HFFc6 (cell line): ENCODE measurements around the gene ABCG1. TPM values are rescaled to one million over a fixed set of nuclear protein-coding genes. Genes with fewer than 3 reads are reported as not detected.

Experiments used
- DNase-seq: peaks from one replicate; pipeline ENCODE4 v3.0.0-alpha.2; 2018
- H3K27ac Mint-ChIP-seq: 2 replicates; pipeline ENCODE4 v1.8.0; 2020; ENCODE audit warnings: mild to moderate bottlenecking, mixed read lengths
- H3K27me3 Mint-ChIP-seq: 2 replicates; pipeline ENCODE4 v1.8.0; 2021; ENCODE audit warnings: mild to moderate bottlenecking, moderate library complexity, mixed read lengths; ENCODE audit not compliant: insufficient read depth
- H3K36me3 Mint-ChIP-seq: 2 replicates; pipeline ENCODE4 v1.8.0; 2021; ENCODE audit warnings: low read depth, mixed read lengths
- H3K4me1 Mint-ChIP-seq: 2 replicates; pipeline ENCODE4 v1.8.0; 2020; ENCODE audit warnings: low read depth, mixed read lengths
- H3K4me3 Mint-ChIP-seq: 2 replicates; pipeline ENCODE4 v1.8.0; 2020; ENCODE audit warnings: mild to moderate bottlenecking, moderate library complexity, mixed read lengths
- H3K9me3 Mint-ChIP-seq: 2 replicates; pipeline ENCODE4 v1.8.0; 2020; ENCODE audit warnings: mild to moderate bottlenecking, mixed read lengths
- CTCF ChIP-seq: fragments of 200-600 bp; sonication (generic); IDR thresholded peaks from 2 replicates; pipeline ENCODE4 v1.5.0; 2021; ENCODE audit warnings: antibody characterized with exemption, mild to moderate bottlenecking
- total RNA-seq, 6 experiments: library from RNA; stranded (reverse); fragmentation: NEBNext Ultra II Directional; extraction: Animal tissue kit (Norgen Biotek cat#: 25700); gene quantifications; 2 replicates in 1 of 6; 3 replicates in 5 of 6; pipeline ENCODE4 v1.2.3, GENCODE V29; 2021

The ABCG1 gene
- total RNA-seq, 6 experiments from 2014 or later, result not detected

GRCh38 chr21:42266971-42267556 is 48.1 kb downstream of the ABCG1 start:
- H3K27ac Mint-ChIP-seq, result no peak overlapping the region
- no peak for DNase-seq
- no peak overlapping the region for H3K4me3 Mint-ChIP-seq
- H3K4me1 Mint-ChIP-seq, result no peaks in the 10 kb centered on the region
- TF ChIP-seq CTCF, result no peak
- H3K27me3 Mint-ChIP-seq, result peaks cover 3% of the 10 kb centered on the region
- peaks cover 30% of the 10 kb centered on the region for H3K9me3 Mint-ChIP-seq
- H3K36me3 Mint-ChIP-seq, result peaks cover 4% of the 10 kb centered on the region; the same call in 1 of the 2 replicates

GRCh38 chr21:42269386-42269785 is 50.4 kb downstream of the ABCG1 start:
- peaks cover 35% of the 10 kb centered on the region for H3K9me3 Mint-ChIP-seq
- DNase-seq, result no peak
- no peak overlapping the region for H3K27ac Mint-ChIP-seq
- peaks cover 5% of the 10 kb centered on the region for H3K27me3 Mint-ChIP-seq
- H3K4me3 Mint-ChIP-seq, result no peak overlapping the region
- H3K36me3 Mint-ChIP-seq, result peaks cover 4% of the 10 kb centered on the region; the same call in 1 of the 2 replicates
- no peaks in the 10 kb centered on the region for H3K4me1 Mint-ChIP-seq
- TF ChIP-seq CTCF, result no peak

- no peak overlapping the region for H3K4me3 Mint-ChIP-seq
- no peaks in the 10 kb centered on the region for H3K4me1 Mint-ChIP-seq
- H3K36me3 Mint-ChIP-seq, result no peaks in the 10 kb centered on the region; the same call in 1 of the 2 replicates
- H3K27me3 Mint-ChIP-seq, result peaks cover 7% of the 10 kb centered on the region
- H3K9me3 Mint-ChIP-seq, result peaks cover 38% of the 10 kb centered on the region
- no peak for DNase-seq
- no peak overlapping the region for H3K27ac Mint-ChIP-seq
- no peak for TF ChIP-seq CTCF
Measured at GRCh38 chr21:42271065-42271464, 52.1 kb downstream of the ABCG1 start.

- H3K27me3 Mint-ChIP-seq, result peaks cover 7% of the 10 kb centered on the region
- peaks cover 31% of the 10 kb centered on the region for H3K9me3 Mint-ChIP-seq
- no peaks in the 10 kb centered on the region for H3K4me1 Mint-ChIP-seq
- no peaks in the 10 kb centered on the region; the same call in 1 of the 2 replicates for H3K36me3 Mint-ChIP-seq
- no peak for TF ChIP-seq CTCF
- no peak for DNase-seq
- H3K4me3 Mint-ChIP-seq, result no peak overlapping the region
- H3K27ac Mint-ChIP-seq, result no peak overlapping the region
Measured at GRCh38 chr21:42272109-42272962, 53.4 kb downstream of the ABCG1 start.

GRCh38 chr21:42272984-42273600 is 54.2 kb downstream of the ABCG1 start:
- Mint-ChIP-seq H3K4me1 (no peaks in the 10 kb centered on the region), H3K27me3 (peaks cover 7% of the 10 kb centered on the region; the same call in 1 of the 2 replicates), H3K4me3 (no peak overlapping the region), H3K9me3 (peaks cover 32% of the 10 kb centered on the region), H3K27ac (no peak overlapping the region), H3K36me3 (no peaks in the 10 kb centered on the region; the same call in 1 of the 2 replicates)
- TF ChIP-seq CTCF, result no peak
- no peak for DNase-seq
